GM19372 (cell line): ENCODE data around the gene MACROD1.

Source experiments
- ATAC-seq: cut with Tn5 transposase; IDR thresholded peaks from one replicate; pipeline ENCODE4 v1.9.1; 2021; ENCODE audit warnings: mild to moderate bottlenecking, low read depth, moderate library complexity; ENCODE audit not compliant: unreplicated experiment

MACROD1 gene

DNA sequence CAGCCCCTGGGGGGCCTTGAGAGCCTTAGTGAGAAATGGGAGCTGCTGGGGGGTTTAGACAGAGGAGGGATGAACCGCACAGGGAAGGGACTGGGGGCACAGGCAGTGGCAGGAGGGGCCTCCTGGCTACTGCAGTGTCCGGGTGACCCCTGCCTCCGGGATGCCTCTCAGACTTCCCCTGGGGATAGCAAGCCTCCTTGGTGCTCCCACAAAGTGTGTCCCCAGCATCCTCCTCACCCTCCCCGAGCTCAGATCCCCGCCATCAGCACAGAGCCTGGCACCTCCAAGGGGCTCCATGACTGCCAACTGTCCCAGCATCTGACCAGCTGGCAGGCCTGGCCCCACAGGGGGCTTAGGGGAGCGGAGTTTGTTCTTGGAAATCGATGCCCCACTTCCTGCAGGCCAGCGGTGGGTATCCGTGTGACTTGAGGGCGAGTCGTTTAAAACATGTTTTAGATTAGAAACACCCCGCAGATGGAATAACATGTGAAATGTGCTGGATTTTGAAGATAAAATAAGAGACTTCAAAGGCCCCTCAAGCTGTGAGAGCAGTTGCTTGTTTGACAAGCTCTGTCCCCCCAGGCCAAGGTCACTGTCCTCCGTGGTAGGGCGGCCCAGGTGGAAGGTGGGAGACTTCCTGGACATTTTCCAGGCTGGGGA, 143.7 kb downstream of the MACROD1 start:
- ATAC-seq, result no peak

GRCh38 chr11:64021757-64022093, 144.2 kb downstream of the MACROD1 start:
- ATAC-seq, result no peak

GRCh38 chr11:64020976-64021756, 144.7 kb downstream of the MACROD1 start:
- ATAC-seq, result no peak

- no peak for ATAC-seq
These were observed 146.5 kb downstream of the MACROD1 start for GRCh38 chr11:64019106-64020037.

- no peak for ATAC-seq
These were observed 147.6 kb downstream of the MACROD1 start for GRCh38 chr11:64018310-64018709.

DNA sequence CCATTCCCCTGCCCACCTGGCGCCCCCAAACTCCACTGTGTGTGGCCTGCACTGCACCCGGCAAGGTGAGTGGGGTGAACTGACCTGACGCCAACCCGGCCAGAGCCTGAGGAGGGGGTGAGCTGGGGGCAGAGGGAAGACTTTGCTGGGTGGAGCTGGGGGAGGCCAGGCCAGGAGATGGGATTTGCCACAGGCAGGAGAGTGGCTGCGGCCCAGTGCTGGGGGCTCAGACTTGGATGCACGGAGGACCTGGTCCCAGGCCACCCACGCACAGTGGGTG, 148.0 kb downstream of the MACROD1 start:
- ATAC-seq, result no peak

DNA sequence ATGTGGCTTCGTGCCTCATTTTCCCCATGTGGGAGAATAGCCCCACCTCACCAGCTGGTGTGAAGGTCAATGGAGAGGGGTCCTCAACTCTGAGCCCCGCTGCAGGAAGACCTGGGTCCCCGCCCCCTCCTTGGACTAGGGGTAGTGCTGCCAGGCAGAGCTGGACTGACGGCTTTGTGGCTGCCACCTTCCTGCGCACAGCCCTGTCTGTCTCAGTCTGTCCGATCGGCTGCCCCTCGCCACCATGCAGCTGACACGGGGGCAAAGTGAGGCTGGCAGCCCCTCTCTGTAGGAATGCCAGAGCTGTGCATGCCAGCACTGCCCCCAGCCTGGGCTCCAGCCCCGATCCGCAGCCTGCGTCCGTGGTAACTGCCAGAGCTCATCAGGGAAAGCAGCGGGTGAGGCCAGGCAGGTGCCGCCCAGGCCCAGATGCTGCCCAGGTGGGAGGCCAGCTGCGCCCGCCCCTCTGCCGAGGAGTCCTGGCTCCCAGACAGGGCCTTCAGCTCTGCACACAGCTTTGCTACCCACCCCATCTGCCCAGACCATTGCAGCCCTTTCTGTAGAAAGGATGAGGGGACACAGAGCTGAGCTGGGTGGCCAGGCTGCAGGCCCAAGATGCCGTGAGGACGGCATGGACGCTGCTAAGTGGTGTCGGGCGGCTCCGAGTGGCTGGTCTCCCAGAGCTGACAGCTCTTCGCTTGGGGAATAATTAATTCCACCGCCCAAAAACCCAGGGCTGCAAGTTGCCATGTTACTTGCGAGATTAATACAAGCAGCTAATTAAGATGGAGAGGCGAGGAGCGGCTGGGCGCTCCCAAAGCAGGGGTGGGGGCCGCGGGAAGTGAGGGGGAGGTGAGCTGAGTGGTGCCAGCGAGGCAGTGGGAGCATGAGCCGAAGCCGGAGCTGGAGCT, 149.7 kb downstream of the MACROD1 start:
- ATAC-seq, result no peak

GRCh38 chr11:64015510-64015909, 150.4 kb downstream of the MACROD1 start:
- ATAC-seq, result no peak

DNA sequence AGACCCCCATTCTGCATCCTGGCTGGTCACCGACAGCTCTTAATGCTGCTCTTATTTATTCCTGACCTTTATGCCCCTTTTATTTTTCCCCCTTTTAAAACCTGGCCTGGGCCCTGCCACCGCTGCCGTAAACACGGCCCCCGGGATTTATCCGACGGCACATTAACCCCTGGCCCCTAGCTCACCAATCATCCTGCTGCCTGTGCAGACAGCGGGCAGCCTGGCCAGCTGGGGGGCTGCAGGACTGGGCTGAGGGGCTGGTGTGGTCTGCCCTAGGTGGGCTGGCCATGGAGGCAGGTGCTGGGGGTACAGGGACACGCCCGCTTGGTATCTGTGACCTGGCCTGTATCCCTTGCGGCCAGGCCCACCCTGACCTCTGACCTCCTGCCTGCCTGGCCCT, 151.6 kb downstream of the MACROD1 start:
- no peak for ATAC-seq

DNA sequence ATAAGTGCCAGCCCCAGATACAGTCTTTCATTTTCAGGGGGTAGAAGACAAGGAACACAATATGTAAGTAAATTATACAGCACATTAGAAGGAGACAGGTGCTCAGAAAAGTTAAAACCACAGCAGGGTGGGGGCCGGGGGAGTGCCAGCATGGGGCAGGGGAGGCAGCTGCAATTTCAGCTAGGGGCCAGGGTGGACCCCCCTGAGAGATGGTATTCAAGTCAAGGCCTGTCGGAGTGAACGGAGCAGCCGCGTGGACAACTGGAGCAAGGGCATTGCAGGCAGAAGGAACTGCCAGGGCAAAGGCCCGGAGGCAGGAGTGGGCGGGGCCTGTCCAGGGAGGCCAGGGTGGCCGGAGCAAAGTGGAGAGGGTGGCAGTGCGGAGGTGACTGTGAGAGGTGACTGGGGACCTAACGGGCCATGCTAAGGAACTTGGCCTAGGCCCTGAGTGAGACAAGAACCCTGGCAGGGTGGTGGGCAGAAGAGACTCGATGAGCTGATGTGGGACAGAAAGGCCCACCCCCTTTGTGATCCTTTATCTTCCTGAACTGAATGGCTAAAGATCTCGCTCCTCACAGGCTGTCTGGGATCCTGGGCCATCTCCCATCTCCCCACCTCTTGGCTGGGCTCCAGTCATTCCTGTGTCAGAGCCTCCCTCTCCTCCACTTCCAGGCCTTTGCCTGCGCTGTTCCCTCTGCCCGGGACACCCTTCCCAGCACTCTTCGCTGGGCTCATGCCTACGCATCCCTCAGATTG, 152.6 kb downstream of the MACROD1 start:
- no peak for ATAC-seq

DNA sequence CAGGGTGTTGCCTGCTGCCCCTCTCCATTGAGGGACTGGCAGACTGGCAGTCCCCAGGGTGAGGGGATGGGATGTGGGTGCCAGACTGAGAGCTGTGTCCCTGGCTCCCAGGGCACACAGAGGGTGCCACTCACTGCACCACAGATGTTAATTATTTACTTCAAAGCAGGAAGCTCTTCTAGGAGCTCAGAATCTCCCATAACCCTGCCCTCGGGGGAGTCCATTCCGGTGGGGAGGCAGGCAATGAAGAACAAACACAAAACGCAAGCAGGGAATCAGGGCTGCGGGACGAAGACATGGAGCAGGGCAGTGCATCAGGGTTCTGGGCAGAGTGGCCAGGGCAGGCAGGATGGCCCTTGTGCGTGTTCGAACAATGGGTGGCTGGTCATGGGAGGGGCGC, 154.5 kb downstream of the MACROD1 start:
- ATAC-seq, result no peak

DNA sequence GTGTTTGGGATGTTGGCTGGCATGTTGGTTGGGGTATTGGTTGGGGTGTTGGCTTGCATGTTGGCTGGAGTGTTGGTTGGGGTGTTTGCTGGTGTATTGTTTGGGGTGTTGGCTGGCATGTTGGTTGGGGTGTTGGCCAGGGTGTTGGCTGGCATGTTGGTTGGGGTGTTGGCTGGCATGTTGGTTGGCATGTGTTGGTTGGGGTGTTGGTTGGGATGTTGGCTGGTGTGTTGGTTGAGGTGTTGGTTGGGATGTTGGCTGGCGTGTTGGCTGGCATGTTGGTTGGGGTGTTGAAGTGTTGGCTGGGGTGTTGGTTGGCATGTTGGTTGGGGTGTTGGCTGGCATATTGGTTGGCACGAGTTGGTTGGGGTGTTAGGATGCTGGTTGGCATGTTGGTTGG, 155.1 kb downstream of the MACROD1 start:
- no peak for ATAC-seq

DNA sequence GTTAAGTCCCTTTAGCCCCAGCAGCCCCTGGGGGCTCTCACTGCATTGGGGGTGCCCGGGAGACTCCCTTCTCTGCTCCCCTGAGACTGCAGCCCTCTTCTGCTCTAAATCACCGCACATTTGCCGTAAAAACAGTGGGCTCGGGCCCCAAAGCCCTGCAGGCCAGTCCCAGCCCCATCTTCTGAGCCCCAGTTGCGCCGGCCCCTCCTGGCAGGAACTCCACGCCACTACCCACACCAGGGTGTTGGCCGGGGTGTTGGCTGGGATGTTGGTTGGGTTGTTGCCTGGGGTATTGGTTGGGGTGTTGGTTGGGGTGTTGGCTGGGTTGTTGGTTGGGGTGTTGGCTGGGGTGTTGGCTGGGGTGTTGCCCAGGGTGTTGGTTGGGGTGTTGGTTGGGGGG, 156.2 kb downstream of the MACROD1 start:
- ATAC-seq, result no peak

- no peak for ATAC-seq
These were observed 156.8 kb downstream of the MACROD1 start for GRCh38 chr11:64008914-64009633.

GRCh38 chr11:64008283-64008913, 157.5 kb downstream of the MACROD1 start:
- ATAC-seq, result no peak

- no peak for ATAC-seq
These were observed 158.2 kb downstream of the MACROD1 start for GRCh38 chr11:64007629-64008282.

DNA sequence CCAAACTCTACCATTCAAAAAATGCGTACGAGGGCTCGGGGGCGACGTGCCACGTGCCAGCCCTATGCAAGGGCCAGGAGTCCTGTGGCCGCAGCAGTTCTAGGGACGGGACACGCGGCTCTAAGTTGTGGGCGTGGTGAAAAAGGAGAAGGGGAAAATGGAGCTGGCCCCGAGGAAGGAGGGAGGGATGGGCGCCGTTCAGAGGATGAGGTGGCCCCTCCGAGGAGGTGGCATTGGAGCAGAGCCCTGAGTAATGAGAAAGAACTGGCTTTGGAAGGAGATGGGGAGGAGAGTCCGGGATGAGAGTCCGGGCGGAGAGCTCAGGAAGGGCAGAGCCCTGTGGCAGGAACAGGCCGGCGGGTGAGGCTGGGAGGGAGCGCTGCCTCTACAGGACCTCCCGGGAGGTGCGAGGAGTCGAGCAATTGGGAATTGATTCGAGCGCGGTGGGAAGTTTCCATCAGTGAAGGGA, 158.7 kb downstream of the MACROD1 start:
- ATAC-seq, result no peak

GRCh38 chr11:64006398-64006797, 159.5 kb downstream of the MACROD1 start:
- no peak for ATAC-seq
